Measurements from ENCODE around the gene ABLIM2.

- no peak for TF ChIP-seq CTCF (IDR thresholded peaks at IDR 0.05)
- no peak for TF ChIP-seq POLR2A (IDR thresholded peaks at IDR 0.05)
Measured at GRCh38 chr4:8167291-8167690, 8.7 kb upstream of the ABLIM2 start.

All from body of pancreas (tissue), 4 donors.